Stomach smooth muscle (tissue), 2 donors: ENCODE results near the gene DUSP22.

Source experiments
- H3K27ac ChIP-seq: one replicate; pipeline ENCODE4 v1.7.0; 2013; ENCODE audit warnings: mild to moderate bottlenecking, low read length, inconsistent platforms
- H3K27me3 ChIP-seq, 2 donors: one replicate each; pipeline ENCODE4 v1.7.0; 2013; ENCODE audit warnings: low read length in 2 of 2; ENCODE audit not compliant: insufficient read depth in 2 of 2, control insufficient read depth in 1 of 2
- H3K36me3 ChIP-seq, 2 donors: one replicate each; pipeline ENCODE4 v1.7.0; 2013; ENCODE audit warnings: low read length in 2 of 2; ENCODE audit not compliant: control insufficient read depth in 2 of 2, insufficient read depth in 2 of 2
- H3K4me1 ChIP-seq: one replicate; pipeline ENCODE4 v1.7.0; 2013; ENCODE audit warnings: low read length; ENCODE audit not compliant: control insufficient read depth, insufficient read depth
- H3K4me3 ChIP-seq, 2 donors: one replicate each; pipeline ENCODE4 v1.7.0; 2013; ENCODE audit warnings: low read length in 2 of 2
- H3K9ac ChIP-seq, 2 donors: one replicate each; pipeline ENCODE4 v1.7.0; 2013; ENCODE audit warnings: low read length in 2 of 2, mild to moderate bottlenecking in 1 of 2
- H3K9me3 ChIP-seq, 2 donors: one replicate each; pipeline ENCODE4 v1.7.0; 2013; ENCODE audit warnings: low read length in 2 of 2; ENCODE audit not compliant: control insufficient read depth in 2 of 2
- donor health status: healthy.
- donor health status: Pancreatic carcinoma.

Gene DUSP22

DNA sequence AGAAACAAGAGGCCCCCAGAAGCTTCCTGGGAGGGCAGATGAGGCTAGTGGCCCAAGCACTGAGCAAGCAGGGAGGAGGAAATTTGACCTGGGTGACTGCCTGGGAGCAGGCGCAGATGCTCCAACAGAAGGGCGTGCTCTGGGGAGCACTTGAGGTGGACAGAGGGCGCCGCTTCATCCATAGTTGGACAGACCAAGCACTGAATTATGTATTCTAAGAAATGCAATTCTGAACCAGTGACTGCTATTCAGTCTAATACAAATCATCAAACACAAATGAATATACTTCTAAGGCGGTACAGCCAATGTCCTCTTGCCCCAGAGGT lies 70.6 kb downstream of the DUSP22 start:
- no peak overlapping the region for H3K27ac ChIP-seq
- no peak overlapping the region for H3K4me3 ChIP-seq
- H3K9me3 ChIP-seq, result peaks cover 0 to 14% of the 10 kb centered on the region in 2 donors
- peaks cover 5% of the 10 kb centered on the region for H3K4me1 ChIP-seq
- no peak overlapping the region for H3K9ac ChIP-seq
- H3K36me3 ChIP-seq, result no peaks in the 10 kb centered on the region
- H3K27me3 ChIP-seq, result peaks cover 7 to 9% of the 10 kb centered on the region in 2 donors

DNA sequence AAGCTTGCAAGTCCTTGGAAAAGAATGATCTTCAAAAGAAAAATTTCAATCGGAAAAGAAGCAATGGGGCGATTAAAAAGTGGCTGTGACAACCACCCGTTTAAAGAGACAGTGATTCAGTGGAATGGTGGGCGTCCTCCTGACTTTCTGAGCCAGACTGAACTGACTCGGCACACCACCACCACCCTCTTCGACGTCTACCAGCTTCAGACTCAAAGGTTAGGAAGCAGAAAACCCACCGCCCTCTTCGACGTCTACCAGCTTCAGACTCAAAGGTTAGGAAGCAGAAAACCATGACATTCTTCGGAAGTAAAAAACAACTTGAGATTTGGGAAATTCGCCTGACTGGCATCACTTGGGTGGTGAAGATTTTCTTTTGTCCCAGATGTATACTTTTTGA lies 71.0 kb downstream of the DUSP22 start:
- peaks cover 10% of the 10 kb centered on the region in 2 donors for H3K27me3 ChIP-seq
- no peak overlapping the region for H3K27ac ChIP-seq
- peaks cover 0 to 14% of the 10 kb centered on the region in 2 donors for H3K9me3 ChIP-seq
- H3K36me3 ChIP-seq, result no peaks in the 10 kb centered on the region
- no peak overlapping the region for H3K9ac ChIP-seq
- H3K4me1 ChIP-seq, result peaks cover 5% of the 10 kb centered on the region
- H3K4me3 ChIP-seq, result no peak overlapping the region

DNA sequence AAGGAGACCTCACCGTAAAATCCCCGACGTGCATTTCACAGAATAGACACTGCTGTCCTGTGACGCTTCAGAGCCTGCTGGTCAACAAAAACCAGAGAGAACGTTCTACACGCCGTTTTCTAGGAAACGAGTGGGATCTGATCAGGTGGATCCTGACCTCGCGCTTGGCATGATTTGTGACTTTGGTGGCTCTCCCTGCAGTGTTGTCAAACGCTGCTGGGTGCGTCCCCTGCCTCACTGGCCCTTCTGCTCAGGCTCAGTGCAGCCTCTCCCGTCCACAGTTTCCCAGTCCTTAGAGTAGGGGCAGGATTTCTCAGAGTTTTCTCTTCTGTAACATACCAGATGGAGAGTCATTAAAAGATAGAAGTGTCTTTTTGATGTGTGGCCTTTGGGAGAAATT lies 71.6 kb downstream of the DUSP22 start:
- H3K27me3 ChIP-seq, result peaks cover 11 to 13% of the 10 kb centered on the region in 2 donors
- H3K36me3 ChIP-seq, result no peaks in the 10 kb centered on the region
- no peak overlapping the region for H3K4me3 ChIP-seq
- H3K9me3 ChIP-seq, result peaks cover 0 to 14% of the 10 kb centered on the region in 2 donors
- no peak overlapping the region for H3K27ac ChIP-seq
- no peak overlapping the region for H3K9ac ChIP-seq
- peaks cover 5% of the 10 kb centered on the region for H3K4me1 ChIP-seq

DNA sequence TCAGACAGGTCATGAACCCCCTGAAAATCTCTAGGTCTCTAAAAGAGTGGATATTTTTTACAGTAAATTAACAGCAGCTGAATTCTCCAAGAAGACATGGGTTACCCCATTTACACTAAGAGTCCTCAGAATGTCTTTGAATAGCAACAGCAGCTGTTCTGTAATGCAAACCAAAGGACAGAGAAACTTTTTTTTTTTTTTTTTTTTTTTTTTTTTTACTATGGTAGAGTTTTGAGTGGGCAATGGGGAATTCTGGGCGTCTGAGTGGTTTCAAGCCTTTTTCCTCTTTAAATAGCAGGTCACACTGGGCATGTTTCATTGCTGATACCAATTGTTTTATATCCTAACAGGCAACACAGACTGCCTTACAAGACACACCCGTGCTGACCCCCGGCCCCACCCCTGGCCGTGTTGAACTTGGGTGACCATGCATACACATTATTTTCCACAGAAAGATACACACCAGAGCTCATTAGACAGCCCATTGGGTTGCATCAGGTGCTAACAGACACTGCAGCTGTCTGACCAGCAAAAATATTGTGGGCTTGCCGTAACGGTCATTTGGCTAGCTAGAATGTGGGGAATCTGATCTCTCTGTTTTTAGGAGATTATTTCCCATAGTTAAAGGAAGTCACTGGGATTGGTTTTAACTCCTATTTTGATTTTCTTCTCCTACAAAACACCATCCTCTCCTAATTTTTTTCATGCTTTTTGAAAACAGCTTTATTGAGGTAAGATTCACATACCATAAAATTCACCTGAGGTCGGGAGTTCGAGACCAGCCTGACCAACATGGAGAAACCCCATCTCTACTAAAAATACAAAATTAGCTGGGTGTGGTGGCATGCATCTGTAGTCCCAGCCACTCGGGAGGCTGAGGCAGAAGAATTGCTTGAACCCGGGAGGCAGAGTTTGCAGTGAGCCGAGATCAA lies 72.6 kb downstream of the DUSP22 start:
- H3K4me1 ChIP-seq, result peaks cover 5% of the 10 kb centered on the region
- H3K9me3 ChIP-seq, result peaks cover 0 to 14% of the 10 kb centered on the region in 2 donors
- no peak overlapping the region for H3K27ac ChIP-seq
- H3K4me3 ChIP-seq, result no peak overlapping the region
- no peak overlapping the region for H3K9ac ChIP-seq
- H3K27me3 ChIP-seq, result peaks cover 16 to 17% of the 10 kb centered on the region in 2 donors
- no peaks in the 10 kb centered on the region for H3K36me3 ChIP-seq

DNA sequence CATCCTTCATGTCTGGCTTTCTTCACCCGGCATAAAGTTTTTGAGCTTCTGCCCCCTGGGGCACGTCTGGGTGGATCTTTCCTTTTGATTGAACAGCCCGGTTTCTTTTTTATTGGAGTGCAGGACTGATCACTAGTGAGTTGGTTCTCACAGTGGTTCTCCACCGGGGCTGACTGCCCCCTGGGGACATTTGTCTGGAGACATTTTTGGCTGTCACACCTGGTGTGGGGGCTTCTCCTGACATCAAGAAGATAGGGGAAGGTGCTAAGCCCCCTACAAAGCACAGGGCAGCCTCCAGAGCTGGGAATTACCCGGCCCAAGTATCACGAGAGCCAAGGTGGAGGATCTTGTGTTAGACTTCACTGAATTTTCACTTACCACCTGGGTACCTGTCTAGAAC lies 73.5 kb downstream of the DUSP22 start:
- Histone ChIP-seq H3K4me3 (no peak overlapping the region), H3K27ac (no peak overlapping the region), H3K4me1 (peaks cover 5% of the 10 kb centered on the region), H3K36me3 (no peaks in the 10 kb centered on the region), H3K9ac (no peak overlapping the region), H3K27me3 (peaks cover 23 to 26% of the 10 kb centered on the region in 2 donors), H3K9me3 (peaks cover 0 to 14% of the 10 kb centered on the region in 2 donors)

DNA sequence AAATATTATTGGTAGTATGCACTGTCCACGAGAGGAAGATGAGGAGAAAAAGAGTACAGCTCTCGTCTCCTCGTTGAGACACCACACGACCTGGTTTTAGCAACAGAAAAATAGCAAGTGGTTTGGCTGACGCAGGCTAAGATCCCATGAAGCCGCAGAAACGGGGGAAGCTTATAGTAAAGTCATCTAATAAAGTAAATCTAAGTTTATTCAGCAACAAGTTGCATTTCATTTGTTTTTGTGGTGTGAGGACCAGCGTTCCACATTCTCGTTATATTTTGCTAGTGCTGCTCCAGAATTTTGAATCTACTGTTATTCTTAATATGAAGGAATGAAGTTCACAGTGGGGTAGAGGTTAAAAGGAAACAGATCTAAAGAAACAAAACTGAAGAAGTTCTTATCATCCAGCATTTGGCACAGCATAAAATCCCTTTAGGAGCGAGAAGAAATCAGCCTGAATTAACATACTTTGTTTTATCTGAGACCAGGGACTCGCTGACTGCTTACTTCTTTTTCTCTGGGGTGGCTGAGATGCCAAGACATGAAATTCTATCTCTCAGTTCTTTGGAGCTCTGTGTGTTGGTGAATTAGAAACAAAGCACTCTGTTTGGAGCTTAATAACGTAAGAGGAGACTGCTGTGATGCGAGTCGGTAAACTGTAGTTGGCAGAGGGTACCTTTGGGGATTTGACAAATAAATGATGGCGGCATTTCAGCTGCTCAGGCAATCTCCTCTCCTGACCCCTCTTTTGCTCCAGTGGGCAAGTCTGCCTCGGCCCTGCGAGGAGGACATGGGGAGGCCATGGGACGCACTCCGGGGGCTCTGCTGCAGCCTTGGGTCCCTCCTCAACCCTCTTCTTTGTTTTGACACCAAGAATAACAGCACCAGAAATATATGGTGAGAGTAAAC lies 74.4 kb downstream of the DUSP22 start:
- Histone ChIP-seq H3K9me3 (peaks cover 0 to 14% of the 10 kb centered on the region in 2 donors), H3K27me3 (peaks cover 24 to 26% of the 10 kb centered on the region in 2 donors)

DNA sequence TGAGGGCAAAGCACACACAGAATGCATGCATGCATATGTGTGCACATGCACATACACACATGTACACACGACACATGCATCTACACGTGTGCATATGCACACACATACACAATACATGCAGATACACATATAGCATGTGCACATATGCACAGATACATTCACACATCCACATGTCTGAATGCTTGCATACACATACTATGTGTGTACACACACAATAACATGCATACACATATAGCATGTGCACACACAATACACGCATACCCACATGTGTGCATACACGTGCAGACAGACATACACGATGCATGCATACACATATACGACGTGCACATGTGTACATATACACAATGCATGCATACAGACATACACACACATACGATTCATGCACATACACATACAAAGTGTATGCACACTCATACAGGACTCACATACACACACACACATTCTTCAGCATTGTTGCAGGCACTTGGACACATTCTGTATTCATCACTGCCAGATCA lies 75.1 kb downstream of the DUSP22 start:
- no peaks in the 10 kb centered on the region for H3K36me3 ChIP-seq
- peaks cover 5% of the 10 kb centered on the region for H3K4me1 ChIP-seq
- peaks cover 26 to 30% of the 10 kb centered on the region in 2 donors for H3K27me3 ChIP-seq
- H3K9me3 ChIP-seq, result peaks cover 0 to 12% of the 10 kb centered on the region in 2 donors
- no peak overlapping the region for H3K9ac ChIP-seq
- no peak overlapping the region for H3K4me3 ChIP-seq
- no peak overlapping the region for H3K27ac ChIP-seq

More for the DNA sequence above, 74.4 kb downstream of the DUSP22 start:
- no peak overlapping the region for H3K27ac ChIP-seq
- no peak overlapping the region for H3K9ac ChIP-seq
- no peak overlapping the region for H3K4me3 ChIP-seq
- H3K36me3 ChIP-seq, result no peaks in the 10 kb centered on the region
- peaks cover 5% of the 10 kb centered on the region for H3K4me1 ChIP-seq

DNA sequence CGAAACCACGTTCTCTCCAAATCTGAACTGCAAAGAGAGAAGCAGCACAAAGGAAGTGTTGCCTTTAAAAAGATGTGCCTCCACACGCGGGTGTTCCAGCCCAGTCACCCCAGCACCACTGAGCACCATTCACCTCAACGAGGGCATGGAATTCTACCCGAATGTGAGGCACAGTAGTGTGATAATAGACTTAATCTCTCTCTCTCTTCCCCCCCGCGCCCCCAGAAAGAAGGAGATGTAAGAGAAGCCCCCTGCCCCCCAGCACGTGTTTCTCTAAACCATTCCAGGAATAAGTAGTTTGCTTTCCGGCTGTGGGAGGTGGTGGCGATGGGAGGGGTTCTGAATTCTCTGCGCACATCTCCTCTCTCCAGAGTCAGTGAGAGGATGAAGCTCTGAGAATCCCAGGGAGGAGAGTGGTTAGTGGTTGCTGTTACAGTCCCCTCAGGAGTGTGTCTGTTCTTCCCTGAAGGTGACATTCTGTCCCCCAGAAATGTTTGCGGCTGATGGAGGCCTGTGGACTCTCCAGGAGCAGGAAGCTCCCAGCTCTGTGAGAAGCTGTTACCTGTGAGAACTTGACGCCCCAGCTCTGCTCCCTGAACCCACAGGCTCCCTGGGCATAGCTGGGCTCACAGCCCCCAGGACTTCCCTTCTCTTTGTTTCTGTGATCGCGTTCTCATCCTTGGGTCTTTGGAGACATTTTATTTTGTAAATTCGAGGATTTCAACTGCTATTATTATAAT lies 75.8 kb downstream of the DUSP22 start:
- no peak overlapping the region for H3K27ac ChIP-seq
- H3K36me3 ChIP-seq, result no peaks in the 10 kb centered on the region
- peaks cover 32 to 37% of the 10 kb centered on the region in 2 donors for H3K27me3 ChIP-seq

DNA sequence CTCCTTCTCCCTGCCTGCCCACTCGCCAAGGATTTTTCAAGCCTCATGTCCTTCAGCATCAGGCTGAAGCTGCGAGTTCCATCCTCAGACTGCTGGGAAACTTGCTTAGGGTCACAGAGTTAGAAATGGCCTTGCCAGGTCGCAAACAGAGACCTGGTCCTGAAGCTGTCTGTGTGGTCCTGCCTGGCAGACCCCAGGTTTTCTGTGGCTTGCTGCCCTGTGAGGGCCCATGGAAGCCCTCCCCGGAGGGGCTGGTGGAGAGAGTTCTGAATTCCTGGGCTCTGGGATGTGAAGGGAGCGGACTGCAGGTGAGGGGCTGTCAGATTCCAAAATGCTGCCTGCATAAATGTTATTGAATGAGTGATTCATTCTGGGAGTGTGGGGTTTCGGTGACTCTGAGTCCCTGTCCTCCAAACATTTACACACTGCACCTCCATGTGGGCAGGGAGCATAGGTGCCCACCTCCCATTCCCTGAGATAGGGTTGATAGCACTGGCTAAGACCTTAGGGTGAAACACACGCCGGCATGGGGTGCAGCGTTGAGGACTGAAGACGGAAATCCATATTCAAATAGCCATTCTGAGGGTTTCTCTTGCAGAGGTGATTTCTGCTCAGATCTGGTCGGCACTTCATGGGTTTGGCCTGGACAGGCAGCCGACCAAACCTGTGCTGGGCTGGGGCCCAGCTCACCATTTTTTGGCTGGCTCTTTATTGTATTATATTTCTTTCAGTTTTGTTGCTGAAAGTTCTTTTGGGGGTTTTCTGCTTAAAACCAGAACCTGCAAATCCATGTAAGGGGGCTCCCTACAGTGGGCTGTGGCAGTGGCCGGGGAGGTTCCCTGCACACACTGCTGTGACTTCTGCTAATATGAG lies 77.5 kb downstream of the DUSP22 start:
- Histone ChIP-seq H3K4me1 (peaks cover 13% of the 10 kb centered on the region), H3K27ac (no peak overlapping the region), H3K9me3 (no peaks in the 10 kb centered on the region), H3K36me3 (no peaks in the 10 kb centered on the region), H3K27me3 (peaks cover 42 to 49% of the 10 kb centered on the region in 2 donors), H3K9ac (no peak overlapping the region), H3K4me3 (no peak overlapping the region)

More for the DNA sequence above, 75.8 kb downstream of the DUSP22 start:
- peaks cover 0 to 8% of the 10 kb centered on the region in 2 donors for H3K9me3 ChIP-seq
- no peak overlapping the region for H3K9ac ChIP-seq
- H3K4me3 ChIP-seq, result no peak overlapping the region
- H3K4me1 ChIP-seq, result peaks cover 5% of the 10 kb centered on the region
